GM18907 (cell line): ENCODE results near the gene ADRA2B.
"Not testable (repeated sequence)": the region's sequence is repeated elsewhere in the genome, so short reads cannot be mapped to it uniquely, and the experiment has no call there.

Experiments
- ATAC-seq: cut with Tn5 transposase; IDR thresholded peaks from one replicate; pipeline ENCODE4 v1.9.1; 2021; ENCODE audit warnings: mild to moderate bottlenecking, moderate library complexity; ENCODE audit not compliant: unreplicated experiment

Gene ADRA2B

DNA sequence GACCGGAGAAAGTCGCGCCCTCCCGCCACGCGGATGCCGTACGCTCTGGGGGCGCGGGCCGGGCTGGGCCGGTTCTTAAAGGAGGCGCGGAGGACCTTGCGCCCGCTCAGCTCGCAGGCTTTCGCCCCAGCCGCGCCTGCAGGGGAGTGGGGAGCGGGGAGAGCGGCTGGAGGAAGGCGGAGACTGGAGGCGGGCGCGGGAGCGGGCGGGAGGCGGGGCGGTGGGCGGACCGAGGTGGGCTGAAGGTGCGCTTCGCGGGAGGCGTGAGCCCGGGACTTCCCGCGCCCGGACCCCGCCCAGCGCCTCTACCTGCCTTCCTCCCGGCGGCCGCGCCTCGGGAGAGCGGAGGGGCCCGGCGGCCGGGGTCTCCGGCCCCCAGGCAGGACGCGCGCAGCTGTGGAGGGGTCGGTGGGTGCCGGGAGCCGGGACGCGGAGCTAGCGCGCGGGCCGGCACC, at the start of gene ADRA2B:
Gene ADRA2B (minus strand): TSS at position 148 of the 455 bp plus-strand sequence. CDS start 422 bp downstream, outside the sequence.
- ATAC-seq = peak; percentile 57

- peak; percentile 65 for ATAC-seq
Measured at GRCh38 chr2:96164459-96165184, 48.3 kb upstream of the ADRA2B start.

DNA sequence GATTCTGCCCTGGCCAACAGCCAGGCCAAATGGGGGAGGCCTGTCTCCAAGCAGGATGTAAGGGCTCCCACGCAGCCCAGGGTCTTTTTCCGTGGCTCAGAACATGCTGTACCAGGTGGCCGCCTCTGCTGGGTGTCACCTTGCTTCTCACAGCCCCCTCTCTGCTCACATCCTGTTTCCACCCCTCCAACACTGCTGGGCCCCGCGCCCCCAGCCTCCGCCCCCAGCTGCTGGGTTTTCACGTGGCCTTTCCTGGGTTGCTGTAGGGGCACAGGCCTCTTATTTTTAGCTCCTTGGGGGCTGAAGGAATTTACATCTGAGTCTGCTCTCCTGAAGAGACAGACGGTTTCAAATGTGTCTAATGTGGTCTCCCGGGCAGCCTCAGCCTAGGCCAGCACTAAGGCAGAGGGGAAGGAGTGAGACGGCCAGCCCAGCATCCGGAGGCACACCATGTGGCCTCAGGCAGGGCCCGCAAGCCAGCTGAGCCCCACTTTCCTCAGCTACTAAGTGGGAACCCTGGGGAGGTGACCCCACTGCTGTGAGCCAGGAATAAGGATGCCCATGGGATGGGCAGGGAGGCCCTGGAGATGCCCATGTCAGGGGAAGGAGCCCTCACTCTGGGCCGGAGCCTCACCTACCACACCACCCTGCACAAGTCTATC, 47.5 kb upstream of the ADRA2B start:
- peak; percentile 67 for ATAC-seq

- peak; percentile 11 for ATAC-seq
Measured at GRCh38 chr2:96163415-96163767, 47.0 kb upstream of the ADRA2B start.

DNA sequence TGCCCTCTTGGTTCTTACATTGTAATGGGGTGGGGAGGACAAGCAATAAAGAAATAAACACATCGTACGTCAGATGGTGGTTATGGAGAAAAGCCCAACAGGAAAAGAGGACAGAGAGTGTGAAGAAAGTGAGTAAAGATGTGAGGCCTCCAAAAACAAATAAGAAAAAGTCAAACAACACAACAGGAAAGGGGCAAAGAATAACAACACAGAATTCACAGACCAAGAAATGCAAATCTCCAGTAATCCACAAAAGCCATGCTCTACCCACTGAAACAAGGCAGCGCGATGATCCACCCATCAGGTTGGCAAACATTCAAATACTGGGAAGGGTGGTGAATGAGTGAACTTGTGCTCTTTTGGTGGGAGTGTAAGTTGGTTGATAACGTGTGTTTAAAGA, 45.5 kb upstream of the ADRA2B start:
- ATAC-seq = no peak

- ATAC-seq = not testable (repeated sequence)
Measured at GRCh38 chr2:96160366-96160765, 44.0 kb upstream of the ADRA2B start.

DNA sequence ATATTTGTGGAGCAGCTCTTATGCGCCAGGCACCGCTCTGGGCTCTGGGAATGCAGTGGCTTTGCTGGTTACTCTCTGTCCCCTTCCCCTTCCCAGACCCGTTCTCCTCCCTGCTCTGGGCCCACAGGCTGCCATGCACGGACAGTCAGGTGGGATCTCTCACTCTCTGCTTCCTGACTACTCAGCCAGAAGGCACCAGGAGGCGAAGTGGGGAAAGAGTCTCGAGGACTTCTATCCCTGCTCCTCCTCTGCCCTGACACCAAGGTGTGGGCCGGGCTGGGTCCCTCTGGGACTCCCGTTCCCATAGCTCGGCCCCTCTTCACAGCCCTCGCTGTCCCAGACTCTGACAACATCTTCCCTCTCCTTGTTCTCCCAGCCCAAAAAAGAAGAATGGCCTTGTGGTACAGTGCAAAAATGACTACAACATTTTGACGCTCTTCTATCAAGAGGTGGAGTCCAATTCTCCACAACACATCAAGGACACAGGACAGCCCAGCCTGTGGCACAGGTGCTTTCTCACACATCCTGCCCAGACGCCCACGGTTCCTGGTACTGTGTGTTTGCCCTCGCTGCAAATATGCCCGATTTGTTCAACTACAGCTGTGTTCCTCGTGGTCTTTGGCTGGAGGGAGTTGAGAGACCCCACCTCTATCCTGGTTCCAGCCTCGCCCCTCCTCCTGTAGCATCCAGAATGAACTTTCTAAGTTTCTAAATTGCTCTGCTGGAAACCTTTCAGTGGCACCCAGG, 42.9 kb upstream of the ADRA2B start:
- no peak for ATAC-seq

DNA sequence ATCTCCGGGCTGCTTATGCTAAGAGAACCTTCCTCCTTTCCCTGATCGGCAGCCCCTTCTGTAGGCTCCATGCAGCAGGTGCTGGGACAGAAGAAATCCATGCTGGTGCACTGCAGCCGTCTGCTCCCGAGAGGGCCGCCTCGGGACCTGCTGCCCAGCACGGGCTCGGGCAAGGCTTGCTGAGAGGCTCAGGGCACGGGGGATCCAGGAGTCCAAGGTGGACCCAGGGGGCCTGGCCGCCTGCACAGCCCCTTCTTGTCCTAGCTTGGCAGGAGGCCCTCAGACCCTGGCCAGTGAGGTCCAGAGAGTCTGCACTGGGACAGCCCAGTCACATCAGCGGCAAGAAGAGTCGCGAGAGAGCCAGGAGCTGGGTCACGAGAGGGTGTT, 42.2 kb upstream of the ADRA2B start:
- ATAC-seq = no peak

DNA sequence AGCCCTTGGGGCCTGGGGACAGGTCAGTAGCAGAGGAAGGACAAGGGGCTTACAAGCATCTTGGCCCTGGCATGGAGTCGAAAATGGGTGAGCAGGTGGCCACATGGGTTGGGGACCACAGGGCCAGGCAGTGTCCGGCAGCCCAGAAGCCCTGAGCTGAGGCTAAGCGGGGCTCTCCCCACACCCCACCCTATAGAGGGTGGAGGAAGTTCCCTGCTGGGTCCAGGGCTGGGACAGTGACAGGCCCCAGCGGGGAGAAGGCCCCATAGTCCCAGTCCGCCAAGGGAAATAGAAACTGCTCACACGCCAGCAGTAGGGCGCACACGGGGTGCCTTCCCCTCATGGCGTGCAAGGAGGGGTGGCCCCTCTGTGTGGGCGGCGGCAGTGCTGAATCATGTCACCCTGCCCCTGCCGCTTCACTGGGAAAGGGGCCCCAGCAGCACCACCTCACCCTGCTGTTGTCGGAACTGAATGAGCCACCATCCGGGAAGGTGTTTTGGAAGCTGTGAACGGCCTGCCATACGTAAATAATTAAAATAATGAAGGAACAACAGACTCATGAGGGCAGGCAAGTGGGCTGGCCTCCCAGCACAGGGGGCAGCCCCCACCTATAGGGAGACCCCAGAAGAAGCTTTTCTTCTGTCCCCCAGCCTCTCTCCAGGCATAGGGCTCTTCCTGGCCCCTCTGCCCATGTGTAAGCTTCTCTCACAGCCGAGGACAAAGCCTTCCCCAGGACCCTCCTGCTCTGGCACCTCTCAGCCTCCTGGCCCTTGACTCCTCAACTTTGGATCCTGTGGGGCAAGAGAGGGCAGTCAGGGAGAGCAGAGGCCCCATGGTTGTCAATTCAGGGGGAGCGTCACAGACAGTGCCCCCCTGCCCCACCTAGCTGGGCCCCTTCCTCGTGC, 41.5 kb upstream of the ADRA2B start:
- peak; percentile 63 for ATAC-seq

- peak; percentile 54 for ATAC-seq
Measured at GRCh38 chr2:96156926-96157648, 40.7 kb upstream of the ADRA2B start.

DNA sequence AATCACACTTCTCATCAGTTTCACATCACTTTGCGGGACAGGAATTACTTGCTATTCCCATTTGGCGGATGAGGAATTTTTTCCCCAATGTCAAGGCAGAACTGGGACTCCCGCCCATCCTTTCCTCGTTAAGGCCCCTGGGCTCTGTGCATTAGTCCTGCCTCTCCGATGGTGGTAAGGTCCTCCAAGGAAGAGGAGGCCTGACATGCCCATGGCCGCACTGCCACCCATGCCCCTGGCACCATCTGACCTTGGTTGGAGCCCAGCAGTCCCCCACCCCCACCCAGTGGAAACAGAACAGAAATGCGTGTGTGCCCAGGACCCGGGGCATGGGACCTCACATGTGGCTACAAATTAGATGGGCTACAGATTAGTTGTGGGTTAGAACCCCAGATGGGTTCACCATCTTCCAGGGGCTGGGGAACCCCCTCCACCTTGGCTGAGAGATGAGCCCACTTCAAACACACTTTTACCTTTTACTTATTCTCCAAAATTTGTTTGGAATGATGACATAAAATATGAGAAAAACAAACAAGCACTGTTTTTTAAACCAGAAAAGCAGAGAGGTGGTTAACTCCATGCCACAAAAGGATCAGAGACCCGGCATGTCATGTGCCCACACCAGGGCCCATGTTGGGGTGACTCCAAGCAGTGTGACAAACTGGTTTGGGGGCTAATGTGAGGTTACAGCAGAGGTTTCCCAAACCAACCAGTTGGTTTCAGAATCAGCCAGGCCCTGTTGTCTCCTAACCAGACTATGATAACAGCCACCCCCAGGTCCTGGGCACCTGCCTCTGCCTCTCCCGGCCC, 39.8 kb upstream of the ADRA2B start:
- ATAC-seq = no peak

DNA sequence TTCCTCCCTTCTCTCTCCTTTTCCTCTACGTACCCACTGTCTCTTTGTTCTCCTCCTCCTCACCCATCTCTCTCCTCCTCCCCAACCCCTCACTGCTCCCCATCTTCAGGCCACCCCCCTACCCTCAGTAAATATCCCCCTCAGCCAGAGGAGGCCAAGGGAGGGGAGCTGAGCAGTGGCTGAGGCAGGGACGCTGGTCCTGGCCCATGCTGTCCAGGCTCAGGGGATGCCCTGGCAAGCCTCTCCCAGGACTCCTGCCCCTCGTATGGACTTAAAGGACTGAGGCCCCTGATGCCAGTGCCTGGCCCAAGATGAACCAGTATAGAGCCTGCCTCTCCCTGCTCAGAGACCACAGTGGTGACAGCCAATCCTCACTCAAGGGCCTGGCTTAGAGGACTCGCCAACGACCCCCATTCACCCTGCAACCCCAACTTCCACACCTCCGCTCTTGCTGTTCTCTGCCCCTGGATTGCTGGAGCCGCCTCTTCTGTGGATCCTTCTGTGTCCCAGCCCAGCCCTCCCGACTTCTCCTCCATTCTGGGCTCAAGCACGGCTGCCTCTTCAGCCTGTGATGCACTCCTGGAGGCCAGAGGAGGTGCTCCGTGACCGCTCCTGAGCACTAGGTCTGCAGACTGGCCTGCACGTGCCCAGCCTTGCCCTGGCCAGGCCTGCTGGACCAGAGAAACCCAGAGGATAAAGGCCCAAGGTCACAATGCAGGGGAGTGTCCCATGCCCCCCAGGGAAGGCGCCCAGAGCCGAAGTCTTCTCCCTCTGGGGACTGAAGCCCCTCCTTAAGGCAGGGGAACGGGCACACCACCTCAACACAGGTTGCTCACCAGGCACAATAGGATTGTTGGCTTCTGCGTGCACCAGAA, 38.4 kb upstream of the ADRA2B start:
- ATAC-seq = no peak

GRCh38 chr2:96153991-96154431, 37.6 kb upstream of the ADRA2B start:
- no peak for ATAC-seq

- no peak for ATAC-seq
Measured at GRCh38 chr2:96153291-96153713, 36.9 kb upstream of the ADRA2B start.

- ATAC-seq = no peak
Measured at GRCh38 chr2:96152304-96153161, 36.2 kb upstream of the ADRA2B start.

DNA sequence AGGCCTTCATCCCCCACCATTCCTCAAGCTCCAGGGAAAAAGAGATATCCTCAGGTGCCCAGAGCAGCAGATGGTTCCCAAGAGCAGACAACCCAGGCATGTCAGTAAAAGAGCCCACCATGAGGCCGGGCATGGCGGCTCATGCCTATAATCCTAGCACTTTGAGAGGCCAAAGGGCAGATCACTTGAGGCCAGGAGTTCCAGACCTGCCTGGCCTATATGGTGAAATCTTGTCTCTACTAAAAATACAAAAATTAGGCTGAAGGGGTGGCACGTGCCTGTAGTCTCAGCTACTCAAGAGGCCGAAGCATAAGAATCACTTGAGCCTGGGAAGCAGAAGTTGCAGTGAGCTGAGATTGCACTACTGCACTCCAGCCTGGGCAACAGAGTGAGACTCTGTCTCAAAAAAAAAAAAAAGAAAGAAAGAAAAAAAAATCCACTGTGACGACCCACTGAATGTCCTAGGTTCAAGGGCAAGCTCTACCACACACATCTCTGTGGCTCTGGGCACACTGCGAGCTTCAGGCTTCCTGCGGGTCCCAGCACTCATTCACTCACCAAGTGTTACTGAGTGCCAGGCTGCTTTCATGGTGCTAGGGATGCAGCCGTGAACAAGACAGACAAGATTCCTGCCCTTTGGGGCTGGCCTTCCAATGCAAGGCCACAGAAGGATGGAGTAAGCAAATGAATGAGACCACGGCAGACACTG, 35.4 kb upstream of the ADRA2B start:
- ATAC-seq = no peak
